Mucosa of rectum (tissue), 2 donors: ENCODE results near the gene P2RX7.
"Not testable (repeated sequence)": the region's sequence is repeated elsewhere in the genome, so short reads cannot be mapped to it uniquely, and the experiment has no call there.

Experiments used
- H3K27ac ChIP-seq, 2 donors: one replicate each; pipeline ENCODE4 v1.7.0; 2013; ENCODE audit warnings: inconsistent platforms in 2 of 2, low read depth in 2 of 2, low read length in 2 of 2
- H3K27me3 ChIP-seq, 2 donors: one replicate each; pipeline ENCODE4 v1.7.0; 2013; ENCODE audit warnings: low read length in 2 of 2; ENCODE audit not compliant: control insufficient read depth in 2 of 2, insufficient read depth in 2 of 2
- H3K36me3 ChIP-seq, 2 donors: one replicate each; pipeline ENCODE4 v1.7.0; 2013; ENCODE audit warnings: low read length in 2 of 2; ENCODE audit not compliant: control insufficient read depth in 2 of 2, insufficient read depth in 2 of 2
- H3K4me1 ChIP-seq, 2 donors: one replicate each; pipeline ENCODE4 v1.7.0; 2013; ENCODE audit warnings: low read length in 2 of 2, mild to moderate bottlenecking in 1 of 2; ENCODE audit not compliant: control insufficient read depth in 2 of 2, insufficient read depth in 2 of 2
- H3K4me3 ChIP-seq, 2 donors: one replicate each; pipeline ENCODE4 v1.7.0; 2013; ENCODE audit warnings: low read length in 2 of 2
- H3K9ac ChIP-seq, 2 donors: one replicate each; pipeline ENCODE4 v1.7.0; 2013; ENCODE audit warnings: low read length in 2 of 2, low read depth in 1 of 2, mild to moderate bottlenecking in 1 of 2
- H3K9me3 ChIP-seq, 2 donors: one replicate each; pipeline ENCODE4 v1.7.0; 2013; ENCODE audit warnings: low read length in 2 of 2; ENCODE audit not compliant: control insufficient read depth in 2 of 2
- donor health status: healthy.
- donor health status: Normal muscosa, but diverticular disease.

The P2RX7 gene

GRCh38 chr12:121226399-121226798, 93.7 kb downstream of the P2RX7 start:
- Histone ChIP-seq H3K36me3 (peaks cover 27 to 40% of the 10 kb centered on the region in 2 donors), H3K27me3 (no peaks in the 10 kb centered on the region), H3K4me3 (no peak overlapping the region), H3K9me3 (no peaks in the 10 kb centered on the region), H3K4me1 (peaks cover 28 to 33% of the 10 kb centered on the region in 2 donors), H3K27ac (peak overlapping the region; percentile 91 to 92), H3K9ac (peak overlapping the region in 1 of 2 donors; percentile 2)

- H3K9ac ChIP-seq, result peak overlapping the region; percentile 63 to 66
Measured at GRCh38 chr12:121226871-121227270, 94.2 kb downstream of the P2RX7 start.

GRCh38 chr12:121227294-121227693, 94.6 kb downstream of the P2RX7 start:
- Histone ChIP-seq H3K36me3 (peaks cover 33 to 41% of the 10 kb centered on the region in 2 donors), H3K4me1 (peaks cover 28 to 33% of the 10 kb centered on the region in 2 donors), H3K9me3 (no peaks in the 10 kb centered on the region), H3K4me3 (no peak overlapping the region), H3K27ac (peak overlapping the region; percentile 91 to 92), H3K27me3 (no peaks in the 10 kb centered on the region), H3K9ac (peak overlapping the region; percentile 63 to 66)

More at GRCh38 chr12:121226871-121227270, 94.2 kb downstream of the P2RX7 start:
- Histone ChIP-seq H3K4me3 (peak overlapping the region in 1 of 2 donors; percentile 7), H3K36me3 (peaks cover 29 to 39% of the 10 kb centered on the region in 2 donors), H3K27ac (peak overlapping the region; percentile 91 to 92), H3K4me1 (peaks cover 28 to 33% of the 10 kb centered on the region in 2 donors)
- not testable (repeated sequence) for H3K27me3 ChIP-seq, H3K9me3 ChIP-seq

GRCh38 chr12:121228919-121229665, 96.4 kb downstream of the P2RX7 start:
- H3K4me3 ChIP-seq, result no peak overlapping the region
- H3K36me3 ChIP-seq, result peaks cover 40 to 43% of the 10 kb centered on the region in 2 donors
- no peaks in the 10 kb centered on the region for H3K27me3 ChIP-seq
- no peak overlapping the region for H3K27ac ChIP-seq
- peaks cover 14 to 17% of the 10 kb centered on the region in 2 donors for H3K4me1 ChIP-seq
- H3K9me3 ChIP-seq, result no peaks in the 10 kb centered on the region
- no peak overlapping the region for H3K9ac ChIP-seq

- peaks cover 45 to 46% of the 10 kb centered on the region in 2 donors for H3K36me3 ChIP-seq
- H3K27ac ChIP-seq, H3K9me3 ChIP-seq, H3K4me3 ChIP-seq, H3K9ac ChIP-seq, H3K27me3 ChIP-seq: not testable (repeated sequence)
- H3K4me1 ChIP-seq, result peaks cover 14 to 15% of the 10 kb centered on the region in 2 donors
Measured at GRCh38 chr12:121229826-121230537, 97.3 kb downstream of the P2RX7 start.

GRCh38 chr12:121230538-121230907, 97.8 kb downstream of the P2RX7 start:
- Histone ChIP-seq H3K4me1 (peaks cover 14 to 15% of the 10 kb centered on the region in 2 donors), H3K36me3 (peaks cover 45 to 49% of the 10 kb centered on the region in 2 donors), H3K9ac (no peak overlapping the region), H3K9me3 (no peaks in the 10 kb centered on the region), H3K4me3 (no peak overlapping the region), H3K27me3 (no peaks in the 10 kb centered on the region), H3K27ac (no peak overlapping the region)

- Histone ChIP-seq H3K4me1 (peaks cover 7 to 9% of the 10 kb centered on the region in 2 donors), H3K9me3 (no peaks in the 10 kb centered on the region), H3K27ac (no peak overlapping the region), H3K36me3 (peaks cover 45 to 61% of the 10 kb centered on the region in 2 donors), H3K27me3 (no peaks in the 10 kb centered on the region), H3K4me3 (no peak overlapping the region), H3K9ac (no peak overlapping the region)
Measured at GRCh38 chr12:121232163-121232562, 99.5 kb downstream of the P2RX7 start.

GRCh38 chr12:121232977-121233627, 100.4 kb downstream of the P2RX7 start:
- peaks cover 48 to 60% of the 10 kb centered on the region in 2 donors for H3K36me3 ChIP-seq

GRCh38 chr12:121233628-121234020, 100.9 kb downstream of the P2RX7 start:
- H3K4me3 ChIP-seq, result no peak overlapping the region
- no peaks in the 10 kb centered on the region for H3K9me3 ChIP-seq
- peaks cover 47 to 57% of the 10 kb centered on the region in 2 donors for H3K36me3 ChIP-seq
- peaks cover 3 to 5% of the 10 kb centered on the region in 2 donors for H3K4me1 ChIP-seq
- H3K9ac ChIP-seq, result no peak overlapping the region
- H3K27ac ChIP-seq, result no peak overlapping the region
- H3K27me3 ChIP-seq, result no peaks in the 10 kb centered on the region

More at GRCh38 chr12:121232977-121233627, 100.4 kb downstream of the P2RX7 start:
- Histone ChIP-seq H3K4me3 (no peak overlapping the region), H3K27me3 (no peaks in the 10 kb centered on the region), H3K27ac (no peak overlapping the region), H3K4me1 (peaks cover 3% of the 10 kb centered on the region in 2 donors), H3K9me3 (no peaks in the 10 kb centered on the region), H3K9ac (no peak overlapping the region)

- Histone ChIP-seq H3K27ac (no peak overlapping the region), H3K4me3 (no peak overlapping the region), H3K9ac (no peak overlapping the region), H3K36me3 (peaks cover 41 to 48% of the 10 kb centered on the region in 2 donors), H3K9me3 (no peaks in the 10 kb centered on the region), H3K4me1 (peaks cover 4 to 13% of the 10 kb centered on the region in 2 donors), H3K27me3 (no peaks in the 10 kb centered on the region)
Measured at GRCh38 chr12:121236776-121237175, 104.1 kb downstream of the P2RX7 start.
